HepG2 (cell line): ENCODE data around the gene MGST2. TPM values are rescaled to one million over a fixed set of nuclear protein-coding genes. Genes with fewer than 3 reads are reported as not detected.

Source experiments
- ARID5B ChIP-seq: IDR thresholded peaks from 2 replicates; pipeline ENCODE4 v1.4.0; 2020; ENCODE audit warnings: mild to moderate bottlenecking, missing genetic modification reagents
- ATF6 ChIP-seq: sonication (generic); formaldehyde crosslinking; conservative IDR thresholded peaks from 2 replicates; pipeline ENCODE4 v1.4.0; 2020; ENCODE audit warnings: missing genetic modification reagents
- CREM ChIP-seq, 2 experiments: sonication (generic) in 1 of 2; formaldehyde crosslinking in 1 of 2; IDR thresholded peaks; 2 replicates each; pipeline versions ENCODE4 v1.4.0 to v1.6.1; 2016 to 2020; ENCODE audit warnings: antibody characterized with exemption in 1 of 2, mild to moderate bottlenecking in 1 of 2, missing genetic modification reagents in 1 of 2
- DPF2 ChIP-seq: sonication (generic); formaldehyde crosslinking; IDR thresholded peaks from 2 replicates; pipeline ENCODE4 v1.4.0; 2020; ENCODE audit warnings: mild to moderate bottlenecking, low read depth, missing genetic modification reagents, borderline replicate concordance
- ELF4 ChIP-seq: sonication (generic); formaldehyde crosslinking; IDR thresholded peaks from 2 replicates; pipeline ENCODE4 v1.5.0; 2020; ENCODE audit warnings: missing genetic modification reagents, mild to moderate bottlenecking, moderate library complexity, borderline replicate concordance
- FOXO1 ChIP-seq: sonication (generic); formaldehyde crosslinking; IDR thresholded peaks from 2 replicates; pipeline ENCODE4 v1.4.0; 2020; ENCODE audit warnings: missing genetic modification reagents
- FOXP1 ChIP-seq, 2 experiments: fragments of 450-650 bp in 1 of 2; IDR thresholded peaks; 2 replicates each; pipeline ENCODE4 v1.6.1; 2017 to 2018; ENCODE audit warnings: antibody characterized with exemption in 1 of 2
- HDAC1 ChIP-seq: sonication (generic); formaldehyde crosslinking; IDR thresholded peaks from 2 replicates; pipeline ENCODE4 v1.5.1; 2020; ENCODE audit warnings: mild to moderate bottlenecking, missing genetic modification reagents
- MAX ChIP-seq: IDR thresholded peaks from 2 replicates; pipeline ENCODE4 v1.6.1; 2012; ENCODE audit warnings: inconsistent platforms
- MIER3 ChIP-seq: IDR thresholded peaks from 2 replicates; pipeline ENCODE4 v1.6.1; 2016; ENCODE audit warnings: missing compliant biosample characterization, borderline replicate concordance
- MXD3 ChIP-seq: IDR thresholded peaks from 2 replicates; pipeline ENCODE4 v1.6.1; 2016; ENCODE audit warnings: mild to moderate bottlenecking, missing biosample characterization, missing genetic modification reagents
- PLRG1 ChIP-seq: fragments of 450-650 bp; conservative IDR thresholded peaks from 2 replicates; pipeline ENCODE4 v1.6.1; 2016
- RARA ChIP-seq: IDR thresholded peaks from 2 replicates; pipeline ENCODE4 v1.6.1; 2016; ENCODE audit warnings: missing genetic modification reagents, missing compliant biosample characterization
- REST ChIP-seq, 2 experiments: IDR thresholded peaks; 2 replicates each; pipeline ENCODE4 v1.6.1; 2011 to 2012; ENCODE audit warnings: low read length in 2 of 2, borderline replicate concordance in 1 of 2, low read depth in 1 of 2, mild to moderate bottlenecking in 1 of 2, moderate library complexity in 1 of 2
- TFAP4 ChIP-seq: sonication (generic); IDR thresholded peaks from 2 replicates; pipeline ENCODE4 v1.6.1; 2016; ENCODE audit warnings: low read depth, borderline replicate concordance
- ZNF576 ChIP-seq: sonication (generic); formaldehyde crosslinking; IDR thresholded peaks from 2 replicates; pipeline ENCODE4 v1.4.0; 2020; ENCODE audit warnings: mild to moderate bottlenecking, missing genetic modification reagents
- ZNF629 ChIP-seq: sonication (generic); formaldehyde crosslinking; conservative IDR thresholded peaks from 2 replicates; pipeline ENCODE4 v1.5.0; 2020; ENCODE audit warnings: missing genetic modification reagents
- ZNF672 ChIP-seq: sonication (generic); formaldehyde crosslinking; IDR thresholded peaks from 2 replicates; pipeline ENCODE4 v1.8.1; 2022; ENCODE audit warnings: missing genetic modification reagents
- polyA plus RNA-seq, 8 experiments: library from polyadenylated mRNA; depleted of rRNA in 3 of 8; stranded (reverse) in 7 of 8; unstranded in 1 of 8; fragments of >200 nt; fragmentation: Illumina TruSeq in 4 of 8; extraction: Trizol in 4 of 8; gene quantifications; 2 replicates each; pipeline versions ENCODE4 v1.2.1 to v1.2.3, GENCODE V29; 2011 to 2016; ENCODE audit warnings: low read depth in 4 of 8, missing spikeins in 1 of 8, mixed read lengths in 1 of 8; ENCODE audit not compliant: insufficient read depth in 1 of 8
- total RNA-seq, 5 experiments: library from RNA; depleted of rRNA; stranded (reverse); fragments of >200 nt; fragmentation: Illumina TruSeq; extraction: Trizol; gene quantifications; 2 replicates each; pipeline ENCODE4 v1.2.3, GENCODE V29; 2016; ENCODE audit warnings: low read depth in 1 of 5

MGST2 gene
- total and polyA plus RNA-seq, 2 of the 13 experiments (the other 11 are each of a cell fraction or from before 2014, with no cell fraction given): 205 to 416 TPM

GRCh38 chr4:139660568-139661043 lies 5.0 kb upstream of the MGST2 start (continued):
- TF ChIP-seq DPF2 (CRISPR knock-in tag) (0 out of 2 replicates have a peak, but pooled peaks have one; percentile 20), REST (IDR thresholded peaks at IDR 0.05; ENCODE audit: borderline replicate concordance in 1 of 2, low read depth in 1 of 2, low read length in 2 of 2) (peak in 1 of 2 experiments; percentile 58; a peak in 1 of 4 replicates), ZNF672 (CRISPR knock-in tag) (no peak), MAX (peak; percentile 63; the same call in 1 of the 2 replicates), ELF4 (CRISPR knock-in tag) (no peak), PLRG1 (no peak), FOXO1 (CRISPR knock-in tag) (peak; percentile 72; the same call in 1 of the 2 replicates), ZNF576 (CRISPR knock-in tag) (no peak), ATF6 (CRISPR knock-in tag) (0 out of 2 replicates have a peak, but pooled peaks have one; percentile 44), FOXP1 (IDR thresholded peaks at IDR 0.05) (no peak), FOXP1 (CRISPR knock-in tag; IDR thresholded peaks at IDR 0.05) (peak; percentile 59), CREM (IDR thresholded peaks at IDR 0.05) (peak; percentile 83), CREM (CRISPR knock-in tag; IDR thresholded peaks at IDR 0.05) (no peak), RARA (peak; percentile 91), HDAC1 (CRISPR knock-in tag) (peak; percentile 71; the same call in 1 of the 2 replicates), MIER3 (CRISPR knock-in tag) (peak; percentile 46; the same call in 1 of the 2 replicates), ZNF629 (CRISPR knock-in tag) (0 out of 2 replicates have a peak, but pooled peaks have one; percentile 17), ARID5B (CRISPR knock-in tag) (peak; percentile 88), MXD3 (CRISPR knock-in tag) (no peak), TFAP4 (peak; percentile 77; the same call in 1 of the 2 replicates)
